NOMO-1 treated with dmso at 0.1 percent for 144 hours (cell line): ENCODE data around the gene RBFOX1.

Experiments used
- DNase-seq: peaks from one replicate; lab custom pipeline; 2025; ENCODE audit not compliant: unreplicated experiment; lab: John Stamatoyannopoulos, UW

RBFOX1 gene

GRCh38 chr16:7755347-7755882, 422.8 kb downstream of the RBFOX1 start:
- no peak for DNase-seq
